Body of pancreas (tissue), 4 donors: ENCODE results near the gene ERMAP. TPM values are rescaled to one million over a fixed set of nuclear protein-coding genes. Genes with fewer than 3 reads are reported as not detected.

Experiments
- ATAC-seq: fragments of 150-250 bp; one replicate; pipeline ENCODE4 v1.9.1; 2016
- DNase-seq, 4 donors: peaks; one replicate each; pipeline ENCODE4 v3.0.0-alpha.2; 2019
- H3K27ac ChIP-seq, 4 donors: fragments of 200-600 bp; sonication (generic); 1 replicate in 3 of 4; 2 replicates in 1 of 4; pipeline versions ENCODE4 v1.5.1 to v1.6.1; 2016 to 2019; ENCODE audit warnings: mild to moderate bottlenecking in 1 of 4, mixed read lengths in 1 of 4, moderate library complexity in 1 of 4
- H3K27me3 ChIP-seq, 2 donors: fragments of 200-600 bp; sonication (generic); one replicate each; pipeline ENCODE4 v1.6.0; 2016; ENCODE audit warnings: mild to moderate bottlenecking in 1 of 2
- H3K36me3 ChIP-seq, 2 donors: fragments of 200-600 bp; sonication (generic); replicated peaks in 1 of 2; 2 replicates each; pipeline ENCODE4 v1.5.1; 2016; ENCODE audit warnings: low read depth in 2 of 2; ENCODE audit not compliant: insufficient read depth in 1 of 2
- H3K4me1 ChIP-seq: fragments of 200-600 bp; sonication (generic); one replicate; pipeline ENCODE4 v1.6.0; 2016
- H3K4me3 ChIP-seq, 2 donors: fragments of 200-600 bp; sonication (generic); 1 replicate in 1 of 2; 2 replicates in 1 of 2; pipeline ENCODE4 v1.5.1; 2016 to 2019
- H3K9me3 ChIP-seq, 3 donors: fragments of 200-600 bp; sonication (generic); 1 replicate in 2 of 3; 2 replicates in 1 of 3; pipeline ENCODE4 v1.5.1; 2016
- CTCF ChIP-seq, 7 experiments: fragments of 450-650 bp in 4 of 7; fragments of 200-600 bp in 3 of 7; sonication (generic) in 3 of 7; IDR thresholded peaks; one replicate each; pipeline ENCODE4 v1.5.1; 2016 to 2019; ENCODE audit warnings: antibody characterized with exemption in 7 of 7
- POLR2A ChIP-seq, 3 donors: fragments of 450-650 bp; IDR thresholded peaks; one replicate each; pipeline ENCODE4 v1.6.1; 2016; ENCODE audit warnings: antibody characterized with exemption in 3 of 3, mild to moderate bottlenecking in 2 of 3
- WGBS, 2 donors: methylation state at CpG; one replicate each; pipeline ENCODE4 v1.1.5; 2017; 5-methylcytosine and 5-hydroxymethylcytosine counted together
- intact Hi-C: fragments of 100-400 bp; cut with DNase I; formaldehyde crosslinking; loops from one replicate; pipeline ENCODE4 v1.15.1; 2023
- total RNA-seq, 2 donors: library from RNA; depleted of rRNA; stranded (reverse); fragments of >200 nt; gene quantifications; one replicate each; pipeline ENCODE4 v1.1.0, GENCODE V29; 2016

The ERMAP gene
- total RNA-seq, 2 donors from 2014 or later: 8.8 to 11.9 TPM

DNA sequence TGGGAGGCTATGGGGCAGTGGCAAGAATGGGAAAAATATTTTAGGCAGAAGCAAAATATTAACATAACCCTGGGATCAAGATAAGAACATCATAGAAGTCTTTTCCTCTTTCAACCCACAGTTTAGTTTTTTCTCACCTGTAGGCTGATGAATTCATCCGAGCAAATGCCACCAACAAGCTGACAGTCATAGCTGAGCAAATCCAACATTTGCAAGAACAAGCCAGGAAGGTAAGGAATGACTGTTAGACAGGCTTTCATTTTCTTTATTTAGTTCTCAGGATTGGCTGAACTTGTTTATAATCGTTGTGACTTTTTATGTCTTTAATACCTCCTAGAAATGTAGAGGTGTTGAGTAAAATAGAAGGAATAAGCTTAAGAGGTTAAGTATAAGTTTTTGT, 43.5 kb upstream of the ERMAP start:
- DNase-seq: no peak
- Histone ChIP-seq H3K4me1 (peaks cover 7% of the 10 kb centered on the region), H3K9me3 (no peaks in the 10 kb centered on the region), H3K36me3 (peaks cover 0 to 7% of the 10 kb centered on the region in 2 donors), H3K27me3 (no peaks in the 10 kb centered on the region), H3K27ac (no peak overlapping the region), H3K4me3 (no peak overlapping the region)
- intact Hi-C loops: no loop called here
- WGBS, 2 donors: 48 to 96% methylated on average over 2 of the region's 2 CpGs
- ATAC-seq: no peak
- TF ChIP-seq POLR2A (IDR thresholded peaks at IDR 0.05) (no peak), CTCF (IDR thresholded peaks at IDR 0.05) (no peak)

DNA sequence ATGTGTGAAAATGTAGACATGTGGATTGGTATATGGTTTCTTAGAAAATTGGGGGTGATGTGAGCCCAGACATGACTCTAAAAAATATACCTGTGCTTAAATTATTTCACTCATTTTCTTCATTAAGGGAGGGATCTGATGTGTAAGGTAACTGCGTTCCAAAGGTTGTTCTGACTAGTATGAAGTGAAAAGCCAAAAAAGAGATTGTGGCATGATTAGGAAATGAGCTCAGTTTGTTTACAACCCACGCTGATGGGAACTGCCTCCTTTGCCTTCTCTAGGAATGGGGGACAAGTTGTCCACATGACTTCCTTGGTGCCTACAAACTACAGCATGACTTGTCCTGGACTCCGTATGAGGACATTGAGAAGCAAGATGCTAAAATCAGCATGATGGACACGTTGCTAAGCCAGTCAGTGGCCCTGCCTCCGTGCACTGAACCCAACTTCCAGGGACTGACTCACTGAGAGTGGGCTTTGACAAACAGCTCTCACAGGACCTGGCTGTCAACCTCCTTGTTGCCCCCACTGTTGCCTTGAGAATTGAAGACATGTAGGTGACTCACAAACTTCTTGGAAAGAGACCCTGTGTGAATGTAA, 41.9 kb upstream of the ERMAP start:
- Histone ChIP-seq H3K9me3 (no peaks in the 10 kb centered on the region), H3K4me1 (no peaks in the 10 kb centered on the region), H3K27me3 (no peaks in the 10 kb centered on the region), H3K36me3 (peaks cover 0 to 7% of the 10 kb centered on the region in 2 donors), H3K4me3 (no peak overlapping the region), H3K27ac (no peak overlapping the region)
- WGBS, 2 donors: 84 to 89% methylated on average over 5 of the region's 5 CpGs
- DNase-seq: no peak
- TF ChIP-seq CTCF (IDR thresholded peaks at IDR 0.05) (no peak), POLR2A (IDR thresholded peaks at IDR 0.05) (no peak)
- ATAC-seq: no peak
- intact Hi-C loops: no loop called here

- TF ChIP-seq POLR2A (IDR thresholded peaks at IDR 0.05): no peak
- no peak for TF ChIP-seq CTCF (IDR thresholded peaks at IDR 0.05)
- 90 to 98% methylated on average over 4 to 6 of the region's 6 CpGs for WGBS, 2 donors
- Histone ChIP-seq H3K36me3 (peaks cover 0 to 7% of the 10 kb centered on the region in 2 donors), H3K27ac (no peak overlapping the region), H3K27me3 (no peaks in the 10 kb centered on the region), H3K4me3 (no peak overlapping the region), H3K4me1 (no peaks in the 10 kb centered on the region), H3K9me3 (no peaks in the 10 kb centered on the region)
- no peak for DNase-seq
- ATAC-seq: no peak
- intact Hi-C loops: no loop called here
Measured at GRCh38 chr1:42776502-42776901, 40.4 kb upstream of the ERMAP start.

DNA sequence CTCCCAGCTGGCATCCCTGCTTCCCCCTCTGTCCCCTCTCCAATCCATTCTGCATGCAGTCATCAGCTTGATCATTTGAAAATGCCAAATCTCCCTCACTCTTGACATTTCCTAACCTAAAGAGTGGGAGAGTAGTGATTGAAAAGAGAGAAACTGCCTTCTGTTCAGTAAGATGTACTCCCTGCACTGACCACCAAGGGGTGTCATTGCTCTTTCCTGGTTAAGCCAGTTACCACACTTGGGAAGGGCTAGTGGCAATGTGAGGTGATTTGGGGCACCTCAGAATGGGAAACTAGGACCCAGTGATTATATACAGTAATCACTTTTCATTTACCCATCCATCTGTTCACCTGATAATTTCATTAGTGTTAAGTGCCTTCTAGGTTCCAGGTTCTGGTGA, 39.1 kb upstream of the ERMAP start:
- H3K27me3 ChIP-seq: no peaks in the 10 kb centered on the region
- ATAC-seq (peak; percentile 52), DNase-seq (peak in 2 of 4 donors; percentile 18 to 33)
- H3K4me3 ChIP-seq: no peak overlapping the region
- no peaks in the 10 kb centered on the region for H3K9me3 ChIP-seq
- TF ChIP-seq CTCF (IDR thresholded peaks at IDR 0.05): peak in 6 of 7 experiments; percentile 17 to 48 (median 37)
- TF ChIP-seq POLR2A (IDR thresholded peaks at IDR 0.05): no peak
- intact Hi-C loops: no loop called here
- H3K36me3 ChIP-seq: peaks cover 0 to 7% of the 10 kb centered on the region in 2 donors
- no peaks in the 10 kb centered on the region for H3K4me1 ChIP-seq
- H3K27ac ChIP-seq: no peak overlapping the region

GRCh38 chr1:42779725-42780124, 37.2 kb upstream of the ERMAP start:
- H3K4me3 ChIP-seq: no peak overlapping the region
- peaks cover under 1% of the 10 kb centered on the region for H3K4me1 ChIP-seq
- H3K36me3 ChIP-seq: peaks cover 0 to 7% of the 10 kb centered on the region in 2 donors
- WGBS, 2 donors: 81 to 89% methylated on average over 2 of the region's 2 CpGs
- H3K9me3 ChIP-seq: no peaks in the 10 kb centered on the region
- H3K27me3 ChIP-seq: no peaks in the 10 kb centered on the region
- no peak for DNase-seq
- no peak for ATAC-seq
- intact Hi-C loops: no loop called here
- TF ChIP-seq POLR2A (IDR thresholded peaks at IDR 0.05) (no peak), CTCF (IDR thresholded peaks at IDR 0.05) (no peak)
- H3K27ac ChIP-seq: no peak overlapping the region
